Hypothalamus (tissue), 51 donors: Measurements from ENCODE around the gene TPM2.

Experiments
- DNase-seq, 51 donors: peaks; one replicate each; lab custom pipeline; 2025; lab: John Stamatoyannopoulos, UW

The TPM2 gene

GRCh38 chr9:35718721-35719511 is 29.2 kb upstream of the TPM2 start:
- DNase-seq: peak in 1 of 51 donors; percentile 31

- no peak for DNase-seq
Measured at GRCh38 chr9:35717132-35717870, 27.6 kb upstream of the TPM2 start.

- DNase-seq: no peak
Measured at GRCh38 chr9:35716230-35716629, 26.5 kb upstream of the TPM2 start.

GRCh38 chr9:35714579-35715252 is 25.0 kb upstream of the TPM2 start:
- DNase-seq: no peak

- no peak for DNase-seq
Measured at GRCh38 chr9:35714123-35714522, 24.4 kb upstream of the TPM2 start.

GRCh38 chr9:35713578-35713977 is 23.9 kb upstream of the TPM2 start:
- no peak for DNase-seq

- no peak for DNase-seq
Measured at GRCh38 chr9:35712762-35713400, 23.2 kb upstream of the TPM2 start.

- DNase-seq: no peak
Measured at GRCh38 chr9:35711501-35712428, 22.0 kb upstream of the TPM2 start.

GRCh38 chr9:35710818-35711500 is 21.2 kb upstream of the TPM2 start:
- no peak for DNase-seq

GRCh38 chr9:35708146-35708545 is 18.4 kb upstream of the TPM2 start:
- DNase-seq: no peak

- DNase-seq: no peak
Measured at GRCh38 chr9:35706951-35707350, 17.2 kb upstream of the TPM2 start.

GRCh38 chr9:35705836-35706430 is 16.2 kb upstream of the TPM2 start:
- no peak for DNase-seq

GRCh38 chr9:35705372-35705771 is 15.6 kb upstream of the TPM2 start:
- DNase-seq: no peak

GRCh38 chr9:35703906-35704672 is 14.4 kb upstream of the TPM2 start:
- DNase-seq: no peak

GRCh38 chr9:35702696-35703095 is 13.0 kb upstream of the TPM2 start:
- no peak for DNase-seq

GRCh38 chr9:35700942-35701341 is 11.2 kb upstream of the TPM2 start:
- DNase-seq: no peak

- DNase-seq: peak in 15 of 51 donors; percentile 4 to 66 (median 22)
Measured at GRCh38 chr9:35700031-35700430, 10.3 kb upstream of the TPM2 start.

- DNase-seq: no peak
Measured at GRCh38 chr9:35698231-35698630, 8.5 kb upstream of the TPM2 start.
